Mesothelial cell of epicardium (in vitro differentiated cells): ENCODE measurements around the gene NSD1. TPM values are rescaled to one million over a fixed set of nuclear protein-coding genes. Genes with fewer than 3 reads are reported as not detected.

Experiments used
- DNase-seq, 2 experiments: peaks; one replicate each; pipeline ENCODE4 v3.0.0; 2021; ENCODE audit warnings: low spot score in 2 of 2; ENCODE audit not compliant: unreplicated experiment in 2 of 2
- H3K27ac Mint-ChIP-seq: 2 replicates; pipeline ENCODE4 v1.8.0; 2021; ENCODE audit warnings: mixed read lengths
- H3K27me3 Mint-ChIP-seq: 2 replicates; pipeline ENCODE4 v1.8.0; 2021; ENCODE audit warnings: low read depth, mixed read lengths
- H3K36me3 Mint-ChIP-seq: 2 replicates; pipeline ENCODE4 v1.8.0; 2021; ENCODE audit warnings: mixed read lengths
- H3K4me1 Mint-ChIP-seq: 2 replicates; pipeline ENCODE4 v1.8.0; 2021; ENCODE audit warnings: mixed read lengths
- H3K4me3 Mint-ChIP-seq: 2 replicates; pipeline ENCODE4 v1.8.0; 2021; ENCODE audit warnings: mild to moderate bottlenecking, moderate library complexity, mixed read lengths
- H3K9me3 Mint-ChIP-seq: 2 replicates; pipeline ENCODE4 v1.8.0; 2021; ENCODE audit warnings: mixed read lengths
- CTCF ChIP-seq: fragments of 200-600 bp; sonication (generic); IDR thresholded peaks from one replicate; pipeline ENCODE4 v1.5.0; 2021; ENCODE audit warnings: antibody characterized with exemption; ENCODE audit not compliant: unreplicated experiment
- total RNA-seq: library from RNA; stranded (reverse); gene quantifications from 3 replicates; pipeline ENCODE4 v1.2.1, GENCODE V29; 2021

The NSD1 gene
- total RNA-seq, 1 donor from 2014 or later, result 164 TPM

DNA sequence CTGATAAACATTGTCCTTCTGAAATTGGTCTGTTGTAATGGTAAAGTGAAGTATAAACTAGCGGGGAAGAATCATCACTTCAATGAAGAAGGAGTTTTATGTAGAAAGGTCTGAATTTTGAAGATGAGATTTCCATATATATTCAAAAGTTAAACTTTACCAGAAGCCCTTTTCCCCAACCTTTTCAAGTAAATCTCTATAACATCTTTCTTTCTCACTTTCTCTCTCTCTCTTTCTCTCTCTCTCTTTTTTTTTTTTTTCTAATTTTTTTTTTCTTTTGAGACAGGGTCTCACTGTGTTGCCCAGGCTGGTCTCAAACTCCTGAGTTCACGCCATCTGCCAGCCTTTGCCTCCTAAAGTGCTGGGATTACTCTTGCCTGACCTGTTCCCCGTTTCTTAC lies 78.7 kb downstream of the NSD1 start:
- Mint-ChIP-seq H3K27me3 (no peaks in the 10 kb centered on the region), H3K4me1 (no peaks in the 10 kb centered on the region), H3K27ac (no peak overlapping the region), H3K9me3 (no peaks in the 10 kb centered on the region), H3K36me3 (peaks cover 58% of the 10 kb centered on the region), H3K4me3 (no peak overlapping the region)
- TF ChIP-seq CTCF, result no peak
- DNase-seq, result no peak

- H3K36me3 Mint-ChIP-seq, result peaks cover 32% of the 10 kb centered on the region
These were observed 87.0 kb downstream of the NSD1 start for GRCh38 chr5:177220576-177220975.

GRCh38 chr5:177222269-177222668 lies 88.7 kb downstream of the NSD1 start:
- Mint-ChIP-seq H3K4me3 (no peak overlapping the region), H3K4me1 (peaks cover 5% of the 10 kb centered on the region), H3K27ac (no peak overlapping the region), H3K9me3 (peaks cover 3% of the 10 kb centered on the region), H3K27me3 (no peaks in the 10 kb centered on the region), H3K36me3 (peaks cover 21% of the 10 kb centered on the region)
- no peak for TF ChIP-seq CTCF
- no peak for DNase-seq

More at GRCh38 chr5:177220576-177220975, 87.0 kb downstream of the NSD1 start:
- H3K4me3 Mint-ChIP-seq, result no peak overlapping the region
- no peak for TF ChIP-seq CTCF
- no peak overlapping the region for H3K27ac Mint-ChIP-seq
- no peaks in the 10 kb centered on the region for H3K27me3 Mint-ChIP-seq
- no peak for DNase-seq
- H3K4me1 Mint-ChIP-seq, result peaks cover 5% of the 10 kb centered on the region
- H3K9me3 Mint-ChIP-seq, result peaks cover 3% of the 10 kb centered on the region

GRCh38 chr5:177225798-177226197 lies 92.2 kb downstream of the NSD1 start:
- DNase-seq, result no peak
- no peak for TF ChIP-seq CTCF
- H3K27me3 Mint-ChIP-seq, result no peaks in the 10 kb centered on the region
- H3K9me3 Mint-ChIP-seq, result peaks cover 3% of the 10 kb centered on the region
- no peaks in the 10 kb centered on the region for H3K4me1 Mint-ChIP-seq
- no peak overlapping the region for H3K27ac Mint-ChIP-seq
- peaks cover 15% of the 10 kb centered on the region for H3K36me3 Mint-ChIP-seq
- H3K4me3 Mint-ChIP-seq, result no peak overlapping the region

GRCh38 chr5:177226860-177227259 lies 93.3 kb downstream of the NSD1 start:
- DNase-seq, result no peak
- Mint-ChIP-seq H3K9me3 (peaks cover 3% of the 10 kb centered on the region), H3K4me3 (no peak overlapping the region), H3K4me1 (no peaks in the 10 kb centered on the region), H3K36me3 (peaks cover 16% of the 10 kb centered on the region), H3K27me3 (no peaks in the 10 kb centered on the region), H3K27ac (no peak overlapping the region)
- no peak for TF ChIP-seq CTCF

DNA sequence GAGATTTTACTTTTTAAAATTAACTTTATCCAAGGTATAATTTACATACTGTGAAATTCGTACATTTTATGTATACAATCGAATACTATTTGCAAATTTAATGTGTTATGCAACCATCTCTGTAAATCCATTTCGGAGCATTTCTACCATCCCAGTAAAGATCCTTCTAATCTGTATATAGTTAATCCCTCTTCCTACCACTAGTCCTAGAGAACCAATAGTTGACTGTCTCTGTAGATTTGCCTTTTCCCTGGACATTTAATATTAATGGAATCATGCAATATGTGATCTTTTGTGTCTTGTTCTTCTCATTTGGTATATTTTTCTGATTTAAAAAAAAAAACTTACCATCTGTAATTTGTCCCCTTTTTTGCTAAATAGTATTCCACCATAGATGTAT lies 95.2 kb downstream of the NSD1 start:
- H3K4me3 Mint-ChIP-seq, result no peak overlapping the region

More for the DNA sequence above, 95.2 kb downstream of the NSD1 start:
- no peaks in the 10 kb centered on the region for H3K4me1 Mint-ChIP-seq
- H3K27ac Mint-ChIP-seq, result no peak overlapping the region
- DNase-seq, result no peak
- no peaks in the 10 kb centered on the region for H3K9me3 Mint-ChIP-seq
- peaks cover 14% of the 10 kb centered on the region for H3K36me3 Mint-ChIP-seq
- no peak for TF ChIP-seq CTCF
- H3K27me3 Mint-ChIP-seq, result no peaks in the 10 kb centered on the region
